ENCODE results near the gene CHRNA4.

DNA sequence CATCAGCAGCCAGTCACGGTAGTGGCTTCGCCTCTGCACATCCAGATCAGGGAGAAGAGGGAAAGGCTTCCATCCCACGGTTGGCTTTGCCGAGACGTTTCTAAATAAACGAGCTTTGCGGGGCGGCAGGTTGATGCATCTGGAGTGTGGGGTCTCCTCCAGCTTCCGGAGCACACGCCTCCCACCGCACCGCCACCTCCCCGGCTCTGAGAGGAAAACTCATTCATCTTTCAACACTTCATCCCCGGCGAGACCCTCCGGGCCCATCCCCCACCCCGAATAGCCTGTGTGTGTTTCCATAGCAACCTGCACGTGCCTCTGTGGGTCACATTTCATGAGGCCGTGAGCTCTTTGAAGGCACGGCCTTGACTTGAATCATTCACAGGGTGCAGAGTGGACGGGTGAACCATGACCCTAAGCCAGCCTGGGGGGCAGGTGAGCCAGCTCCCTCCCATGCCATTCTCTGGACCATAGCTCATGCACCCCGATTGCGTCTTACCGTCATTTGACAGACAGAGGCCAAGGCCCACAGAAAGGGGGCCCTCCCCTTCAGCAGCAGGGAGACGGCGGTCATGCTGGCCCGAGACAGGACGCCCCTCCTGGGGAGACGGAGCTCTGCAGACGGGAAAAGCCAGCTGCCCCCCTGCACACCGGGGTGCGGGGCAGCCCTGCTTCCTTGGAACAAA, 16.2 kb upstream of the CHRNA4 start:
- no peak for TF ChIP-seq CTCF (IDR thresholded peaks at IDR 0.05; ENCODE audit: borderline replicate concordance, extremely low read depth, low read length, poor library complexity, severe bottlenecking)
- TF ChIP-seq EZH2 (IDR thresholded peaks at IDR 0.05; ENCODE audit: borderline replicate concordance, low read depth, low read length, severe bottlenecking) = no peak
